ENCODE measurements around the gene CLASP1. TPM values are rescaled to one million over a fixed set of nuclear protein-coding genes. Genes with fewer than 3 reads are reported as not detected.

The CLASP1 gene
- total and polyA plus RNA-seq, 12 donors = 10.1 to 90.6 (median 71.7) TPM

DNA sequence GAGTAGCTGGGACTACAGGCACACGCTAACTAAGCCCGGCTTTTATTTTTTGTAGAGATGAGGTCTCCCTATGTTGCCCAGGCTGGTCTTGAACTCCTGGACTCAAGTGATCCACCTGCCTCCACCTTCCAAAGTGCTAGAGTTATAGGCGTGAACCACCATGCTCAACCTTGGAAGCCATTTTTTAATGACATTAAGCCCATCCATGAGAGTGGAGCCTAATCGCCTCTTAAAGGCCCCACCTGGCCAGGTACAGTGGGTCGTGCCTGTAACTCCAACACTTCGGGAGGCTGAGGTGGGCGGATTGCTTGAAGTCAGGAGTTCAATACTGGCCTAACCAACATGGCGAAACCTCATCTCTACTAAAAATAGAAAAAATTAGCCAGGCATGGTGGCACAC, 322.6 kb downstream of the CLASP1 start:
- no peak overlapping the region for H3K27ac ChIP-seq
- no peaks in the 10 kb centered on the region for H3K36me3 ChIP-seq
- 82 to 90% methylated on average over 8 of the region's 8 CpGs for WGBS, 2 donors
- no peak for DNase-seq
- H3K27me3 ChIP-seq = peaks cover 0 to 3% (median 0%) of the 10 kb centered on the region in 7 donors
- no peaks in the 10 kb centered on the region for H3K4me1 ChIP-seq
- TF ChIP-seq, protein P1, sequence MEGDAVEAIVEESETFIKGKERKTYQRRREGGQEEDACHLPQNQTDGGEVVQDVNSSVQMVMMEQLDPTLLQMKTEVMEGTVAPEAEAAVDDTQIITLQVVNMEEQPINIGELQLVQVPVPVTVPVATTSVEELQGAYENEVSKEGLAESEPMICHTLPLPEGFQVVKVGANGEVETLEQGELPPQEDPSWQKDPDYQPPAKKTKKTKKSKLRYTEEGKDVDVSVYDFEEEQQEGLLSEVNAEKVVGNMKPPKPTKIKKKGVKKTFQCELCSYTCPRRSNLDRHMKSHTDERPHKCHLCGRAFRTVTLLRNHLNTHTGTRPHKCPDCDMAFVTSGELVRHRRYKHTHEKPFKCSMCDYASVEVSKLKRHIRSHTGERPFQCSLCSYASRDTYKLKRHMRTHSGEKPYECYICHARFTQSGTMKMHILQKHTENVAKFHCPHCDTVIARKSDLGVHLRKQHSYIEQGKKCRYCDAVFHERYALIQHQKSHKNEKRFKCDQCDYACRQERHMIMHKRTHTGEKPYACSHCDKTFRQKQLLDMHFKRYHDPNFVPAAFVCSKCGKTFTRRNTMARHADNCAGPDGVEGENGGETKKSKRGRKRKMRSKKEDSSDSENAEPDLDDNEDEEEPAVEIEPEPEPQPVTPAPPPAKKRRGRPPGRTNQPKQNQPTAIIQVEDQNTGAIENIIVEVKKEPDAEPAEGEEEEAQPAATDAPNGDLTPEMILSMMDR (IDR thresholded peaks at IDR 0.05) = no peak
- H3K9me3 ChIP-seq = no peaks in the 10 kb centered on the region
- no peak overlapping the region for H3K4me3 ChIP-seq
- intact Hi-C loops (cut with DNase I) = loop anchor here in 2 of 10 donors (10.0 kb wide), 1 partner anchor 232 kb away; no protein-coding TSS in a partner anchor
- ATAC-seq = no peak

DNA sequence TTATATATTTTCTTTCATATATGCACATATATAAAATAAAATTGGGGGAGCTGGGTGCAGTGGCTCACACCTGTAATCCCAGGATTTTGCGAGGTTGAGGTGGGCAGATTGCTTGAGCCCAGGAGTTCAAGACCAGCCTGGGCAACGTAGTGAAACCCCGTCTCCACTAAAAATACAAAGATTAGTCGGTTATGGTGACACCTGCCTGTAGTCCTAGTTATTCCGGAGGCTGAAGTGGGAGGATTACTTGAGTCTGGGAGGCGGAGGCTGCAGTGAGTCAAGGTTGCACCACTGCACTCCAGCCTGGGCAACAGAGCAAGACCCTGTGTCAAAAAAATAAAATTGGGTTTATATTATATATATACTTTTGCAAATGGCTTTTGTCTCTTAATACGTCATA, 324.7 kb downstream of the CLASP1 start:
- peaks cover 0 to 5% (median 0%) of the 10 kb centered on the region in 7 donors for H3K27me3 ChIP-seq
- H3K36me3 ChIP-seq = no peaks in the 10 kb centered on the region
- ATAC-seq (no peak), DNase-seq (no peak)
- intact Hi-C loops (cut with DNase I) = loop anchor here in 2 of 10 donors (10.0 kb wide), 1 partner anchor 230 kb away; no protein-coding TSS in a partner anchor
- WGBS, 2 donors = 86 to 95% methylated on average over 7 of the region's 7 CpGs
- H3K9me3 ChIP-seq = no peaks in the 10 kb centered on the region
- no peaks in the 10 kb centered on the region for H3K4me1 ChIP-seq
- H3K27ac ChIP-seq = no peak overlapping the region
- TF ChIP-seq, protein P1 (IDR thresholded peaks at IDR 0.05) = no peak
- H3K4me3 ChIP-seq = no peak overlapping the region

DNA sequence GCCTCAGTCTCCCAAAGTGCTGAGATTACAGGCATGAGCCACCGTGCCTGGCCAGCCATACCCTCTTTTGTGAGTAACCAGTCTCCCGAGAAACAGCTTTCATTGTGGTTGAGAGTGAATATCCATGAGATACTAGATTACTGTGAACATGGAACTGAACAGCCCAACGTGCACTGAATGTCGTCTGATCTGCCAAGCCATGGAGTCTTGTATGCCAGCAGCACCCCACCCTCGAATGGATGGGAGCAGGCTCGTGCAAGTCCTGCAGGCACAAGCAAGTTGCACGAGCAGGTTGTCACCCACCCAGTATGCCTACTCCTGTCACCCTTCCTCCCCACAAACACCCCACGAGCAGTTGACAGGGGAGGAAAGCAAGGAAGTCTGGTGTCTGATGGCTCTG, 327.8 kb downstream of the CLASP1 start:
- ATAC-seq = no peak
- DNase-seq = no peak
- no peak overlapping the region for H3K4me3 ChIP-seq
- TF ChIP-seq, protein P1 (IDR thresholded peaks at IDR 0.05) = no peak
- no peak overlapping the region for H3K27ac ChIP-seq
- no peaks in the 10 kb centered on the region for H3K4me1 ChIP-seq
- no peaks in the 10 kb centered on the region for H3K36me3 ChIP-seq
- H3K9me3 ChIP-seq = no peaks in the 10 kb centered on the region
- peaks cover 0 to 5% (median 0%) of the 10 kb centered on the region in 7 donors for H3K27me3 ChIP-seq
- WGBS, 2 donors = 85 to 86% methylated on average over 8 of the region's 8 CpGs
- intact Hi-C loops (cut with DNase I) = loop anchor here in 2 of 10 donors (10.0 kb wide), 1 partner anchor 227 kb away; no protein-coding TSS in a partner anchor

DNA sequence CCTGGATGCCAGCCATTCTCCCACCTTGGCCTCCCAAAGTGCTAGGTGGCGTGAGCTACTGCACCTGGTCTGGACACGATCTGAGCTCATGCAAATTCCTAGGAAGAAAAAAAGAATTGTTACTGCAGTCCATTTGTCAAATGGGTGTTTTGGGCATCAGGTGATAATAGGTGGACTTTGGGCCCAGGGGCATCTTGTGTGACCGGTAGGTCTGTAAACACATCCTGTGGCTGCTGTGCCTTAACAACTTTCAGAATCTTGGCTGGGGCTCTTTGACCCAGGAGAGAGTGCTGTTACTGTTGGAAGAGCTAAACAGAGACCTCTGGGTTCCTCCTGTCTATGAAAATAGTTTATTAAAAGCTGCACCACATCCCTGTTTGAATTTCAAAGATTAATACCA, 329.3 kb downstream of the CLASP1 start:
- Histone ChIP-seq H3K36me3 (no peaks in the 10 kb centered on the region), H3K27me3 (peaks cover 0 to 5% (median 0%) of the 10 kb centered on the region in 7 donors), H3K4me1 (no peaks in the 10 kb centered on the region), H3K9me3 (no peaks in the 10 kb centered on the region), H3K27ac (no peak overlapping the region), H3K4me3 (no peak overlapping the region)
- ATAC-seq (no peak), DNase-seq (no peak)
- TF ChIP-seq, protein P1 (IDR thresholded peaks at IDR 0.05) = no peak
- intact Hi-C loops (cut with DNase I) = loop anchor here in 2 of 10 donors (10.0 kb wide), 1 partner anchor 225 kb away; no protein-coding TSS in a partner anchor
- WGBS, 2 donors = 86 to 89% methylated on average over 3 of the region's 3 CpGs
